H1 (cell line): ENCODE results near the gene PRPF6. TPM values are rescaled to one million over a fixed set of nuclear protein-coding genes. Genes with fewer than 3 reads are reported as not detected.

Source experiments
- CTCF ChIA-PET: fragments of 300-600 bp; sonication (Branson Sonifier 250); formaldehyde crosslinking; loops from one replicate; lab custom pipeline; 2021; ENCODE audit not compliant: partially characterized antibody; lab: Charles Lee
- POLR2A ChIA-PET: fragments of 300-600 bp; sonication (Branson Sonifier 250); formaldehyde crosslinking; loops from one replicate; lab custom pipeline; 2021; ENCODE audit warnings: inconsistent platforms; ENCODE audit not compliant: partially characterized antibody; lab: Charles Lee
- DNase-seq, 2 experiments: peaks; one replicate each; pipeline versions ENCODE4 v3.0.0 to v3.0.0-alpha.2; 2010 to 2022; ENCODE audit warnings: low spot score in 2 of 2, low read depth in 1 of 2, mixed read lengths in 1 of 2
- FAIRE-seq: peaks from 2 replicates; lab custom pipeline; 2011; peaks lifted over from hg19 to GRCh38; lab: Jason Lieb, UNC
- H2AFZ ChIP-seq: 2 replicates; pipeline ENCODE4 v1.8.1; 2012; ENCODE audit warnings: low read length, inconsistent platforms
- H2AK5ac ChIP-seq: 2 replicates; pipeline ENCODE4 v1.6.1; 2013; ENCODE audit warnings: low read depth, low read length
- H2BK120ac ChIP-seq: replicated peaks from 2 replicates; pipeline ENCODE3; 2013; ENCODE audit warnings: low read depth, low read length, inconsistent platforms
- H2BK12ac ChIP-seq: 2 replicates; pipeline ENCODE4 v1.6.1; 2013; ENCODE audit warnings: low read depth, low read length
- H2BK15ac ChIP-seq: 2 replicates; pipeline ENCODE4 v1.6.1; 2013; ENCODE audit warnings: low read length
- H2BK20ac ChIP-seq: 2 replicates; pipeline ENCODE4 v1.6.1; 2013; ENCODE audit warnings: low read length
- H2BK5ac ChIP-seq: 2 replicates; pipeline ENCODE4 v1.6.1; 2013; ENCODE audit warnings: low read depth, low read length
- H3K14ac ChIP-seq: 2 replicates; pipeline ENCODE4 v1.6.1; 2013; ENCODE audit warnings: inconsistent platforms; ENCODE audit not compliant: insufficient read length
- H3K18ac ChIP-seq: 2 replicates; pipeline ENCODE4 v1.6.1; 2013; ENCODE audit warnings: low read length; ENCODE audit errors: extremely low read depth
- H3K23ac ChIP-seq: 2 replicates; pipeline ENCODE4 v1.6.1; 2013; ENCODE audit warnings: inconsistent platforms; ENCODE audit not compliant: insufficient read length
- H3K23me2 ChIP-seq: 2 replicates; pipeline ENCODE4 v1.6.1; 2013; ENCODE audit warnings: low read depth, low read length
- H3K27ac ChIP-seq: 2 replicates; pipeline ENCODE4 v1.6.1; 2011; ENCODE audit warnings: low read depth, low read length, inconsistent platforms
- H3K27me3 ChIP-seq, 4 experiments: replicated peaks in 1 of 4; 1 replicate in 1 of 4; 2 replicates in 3 of 4; pipeline versions ENCODE4 v1.6.1 to v1.8.1; 2011 to 2013; ENCODE audit warnings: low read length in 3 of 4, mild to moderate bottlenecking in 3 of 4, inconsistent platforms in 2 of 4, mixed read lengths in 2 of 4, moderate library complexity in 1 of 4; ENCODE audit not compliant: control insufficient read depth in 3 of 4, insufficient read depth in 3 of 4; ENCODE audit errors: extremely low read depth in 1 of 4
- H3K36me3 ChIP-seq, 4 experiments: 2 replicates each; pipeline versions ENCODE4 v1.6.1 to v1.8.1; 2011 to 2013; ENCODE audit warnings: mild to moderate bottlenecking in 4 of 4, low read length in 3 of 4, moderate library complexity in 2 of 4, control low read depth in 1 of 4, inconsistent platforms in 1 of 4; ENCODE audit not compliant: insufficient read depth in 4 of 4, control insufficient read depth in 2 of 4
- H3K4ac ChIP-seq: replicated peaks from 2 replicates; pipeline ENCODE3; 2013; ENCODE audit warnings: low read length, low read depth, mixed read lengths, inconsistent platforms; ENCODE audit not compliant: insufficient read length
- H3K4me1 ChIP-seq, 4 experiments: replicated peaks in 1 of 4; 1 replicate in 1 of 4; 2 replicates in 3 of 4; pipeline versions ENCODE4 v1.6.1 to v1.8.1; 2011 to 2013; ENCODE audit warnings: low read length in 3 of 4, inconsistent platforms in 2 of 4, mixed read lengths in 1 of 4; ENCODE audit not compliant: insufficient read depth in 4 of 4, control insufficient read depth in 3 of 4
- H3K4me2 ChIP-seq, 2 experiments: 2 replicates each; pipeline versions ENCODE4 v1.6.1 to v1.8.1; 2011 to 2013; ENCODE audit warnings: low read depth in 2 of 2, low read length in 2 of 2, control low read depth in 1 of 2, inconsistent platforms in 1 of 2, mild to moderate bottlenecking in 1 of 2; ENCODE audit not compliant: insufficient read depth in 1 of 2
- H3K4me3 ChIP-seq, 4 experiments: fragments of 200-600, 300-600 bp in 1 of 4; sonication (generic), shearing (Covaris generic), sonication (Bioruptor Twin) in 1 of 4; 2 replicates each; pipeline versions ENCODE4 v1.5.1 to v1.8.1; 2011 to 2016; ENCODE audit warnings: low read length in 4 of 4, low read depth in 3 of 4, control low read depth in 2 of 4, inconsistent platforms in 2 of 4, mild to moderate bottlenecking in 2 of 4, mixed read lengths in 1 of 4, moderate library complexity in 1 of 4; ENCODE audit not compliant: insufficient read depth in 2 of 4; ENCODE audit errors: extremely low read depth in 1 of 4
- H3K56ac ChIP-seq: replicated peaks from 2 replicates; pipeline ENCODE3; 2013; ENCODE audit warnings: low read depth, mild to moderate bottlenecking, mixed read lengths, low read length, inconsistent platforms; ENCODE audit not compliant: insufficient read length
- H3K79me1 ChIP-seq: 2 replicates; pipeline ENCODE4 v1.6.1; 2013; ENCODE audit warnings: low read depth, low read length, control low read depth
- H3K79me2 ChIP-seq, 2 experiments: 2 replicates each; pipeline versions ENCODE4 v1.6.1 to v1.8.1; 2012 to 2013; ENCODE audit warnings: low read length in 2 of 2, mild to moderate bottlenecking in 2 of 2, inconsistent platforms in 1 of 2; ENCODE audit not compliant: insufficient read depth in 2 of 2, control insufficient read depth in 1 of 2
- H3K9ac ChIP-seq, 4 experiments: replicated peaks in 1 of 4; 1 replicate in 1 of 4; 2 replicates in 3 of 4; pipeline versions ENCODE4 v1.6.1 to v1.8.1; 2011 to 2013; ENCODE audit warnings: low read depth in 3 of 4, low read length in 3 of 4, control low read depth in 2 of 4, mild to moderate bottlenecking in 2 of 4, moderate library complexity in 2 of 4, inconsistent platforms in 1 of 4; ENCODE audit errors: extremely low read depth in 1 of 4
- H3K9me3 ChIP-seq, 2 experiments: 2 replicates each; pipeline versions ENCODE4 v1.6.1 to v1.8.1; 2012 to 2013; ENCODE audit warnings: mild to moderate bottlenecking in 2 of 2, moderate library complexity in 2 of 2, control low read depth in 1 of 2, inconsistent platforms in 1 of 2, low read depth in 1 of 2, low read length in 1 of 2, mixed read lengths in 1 of 2; ENCODE audit not compliant: insufficient read depth in 2 of 2
- H4K20me1 ChIP-seq, 2 experiments: replicated peaks in 1 of 2; 2 replicates each; pipeline versions ENCODE3 to v1.8.1; 2011 to 2013; ENCODE audit warnings: inconsistent platforms in 2 of 2, low read length in 2 of 2, mild to moderate bottlenecking in 1 of 2; ENCODE audit not compliant: insufficient read depth in 2 of 2, control insufficient read depth in 1 of 2
- H4K5ac ChIP-seq: 2 replicates; pipeline ENCODE4 v1.6.1; 2013; ENCODE audit warnings: low read length, low read depth, mixed read lengths, inconsistent platforms; ENCODE audit not compliant: insufficient read length
- H4K8ac ChIP-seq: 2 replicates; pipeline ENCODE4 v1.8.0; 2013; ENCODE audit warnings: mild to moderate bottlenecking, moderate library complexity, low read length, inconsistent platforms; ENCODE audit not compliant: insufficient read depth; ENCODE audit errors: extremely low read depth
- H4K91ac ChIP-seq: replicated peaks from 2 replicates; pipeline ENCODE3; 2013; ENCODE audit warnings: low read length, mixed read lengths, inconsistent platforms; ENCODE audit not compliant: insufficient read length
- BACH1 ChIP-seq: IDR thresholded peaks from 2 replicates; pipeline ENCODE4 v1.6.1; 2012; ENCODE audit warnings: low read length, improper control_type of control experiment
- HDAC6 ChIP-seq: IDR thresholded peaks from one replicate; pipeline ENCODE4 v1.7.1; 2012; ENCODE audit warnings: low read depth, mild to moderate bottlenecking, inconsistent platforms, low read length, moderate library complexity
- RFX5 ChIP-seq: IDR thresholded peaks from 2 replicates; pipeline ENCODE4 v1.6.1; 2011; ENCODE audit warnings: low read depth, low read length, improper control_type of control experiment, borderline replicate concordance
- SIN3A ChIP-seq, 2 experiments: IDR thresholded peaks in 1 of 2; conservative IDR thresholded peaks in 1 of 2; 2 replicates each; pipeline ENCODE4 v1.6.1; 2011 to 2012; ENCODE audit warnings: low read length in 2 of 2, improper control_type of control experiment in 1 of 2, low read depth in 1 of 2, mild to moderate bottlenecking in 1 of 2
- YY1 ChIP-seq: IDR thresholded peaks from 2 replicates; pipeline ENCODE4 v1.6.1; 2011; ENCODE audit warnings: low read depth, mild to moderate bottlenecking, low read length
- WGBS, 2 experiments: shearing (Covaris generic) in 1 of 2; methylation state at CpG; one replicate each; pipeline versions ENCODE4 v1.1.6 to v1.1.7; 2013 to 2015; ENCODE audit warnings: low lambda C conversion rate in 2 of 2, mixed read lengths in 2 of 2, inconsistent platforms in 1 of 2, low coverage in 1 of 2, missing lambda C conversion rate in 1 of 2; ENCODE audit not compliant: insufficient replicate concordance in 2 of 2, insufficient coverage in 1 of 2, insufficient read length in 1 of 2; ENCODE audit errors: extremely low coverage in 1 of 2, missing lambda C conversion rate in 1 of 2; 5-methylcytosine and 5-hydroxymethylcytosine counted together
- polyA plus RNA-seq, 7 experiments: library from polyadenylated mRNA; depleted of rRNA in 3 of 7; stranded (reverse) in 5 of 7; unstranded in 2 of 7; fragments of >200 nt in 5 of 7; fragments of 200-250 nt in 2 of 7; gene quantifications; 1 replicate in 5 of 7; 2 replicates in 1 of 7; 4 replicates in 1 of 7; pipeline versions ENCODE4 v1.2.1 to v1.2.3, GENCODE V29; 2011 to 2013; ENCODE audit warnings: missing spikeins in 2 of 7, mixed read lengths in 2 of 7
- total RNA-seq: library from RNA; stranded (reverse); fragmentation: NEBNext Ultra II Directional; extraction: Animal tissue kit (Norgen Biotek cat#: 25700); gene quantifications from 2 replicates; pipeline ENCODE4 v1.2.1, GENCODE V29; 2021

The PRPF6 gene
- total and polyA plus RNA-seq, 2 of the 8 experiments (the other 6 are each of a cell fraction or from before 2014, with no cell fraction given), result 27.9 to 76.9 TPM

- POLR2A ChIA-PET, result interaction anchor here (1.4 kb wide), 1 partner anchor 9 kb away, joined by 5 read pairs; no protein-coding TSS in a partner anchor
- Histone ChIP-seq H3K23ac (no peak overlapping the region), H2AFZ (no peak overlapping the region), H2BK12ac (no peak overlapping the region), H3K27me3 (no peaks in the 10 kb centered on the region), H4K91ac (no peak overlapping the region), H3K23me2 (no peaks in the 10 kb centered on the region), H2BK20ac (no peak overlapping the region), H2BK120ac (no peak overlapping the region), H4K5ac (no peak overlapping the region), H3K56ac (no peak overlapping the region), H2AK5ac (no peak overlapping the region), H3K4ac (no peak overlapping the region), H3K9me3 (no peaks in the 10 kb centered on the region), H2BK15ac (no peak overlapping the region), H3K4me1 (0 out of 7 replicates have a peak, but pooled peaks cover 0 to 2% (median 0%) of the 10 kb centered on the region in 4 experiments), H3K18ac (no peak overlapping the region), H3K27ac (no peak overlapping the region), H2BK5ac (no peak overlapping the region), H3K36me3 (peaks cover 17 to 60% (median 36%) of the 10 kb centered on the region in 4 experiments), H3K4me3 (no peak overlapping the region), H3K79me1 (peaks cover 7% of the 10 kb centered on the region), H3K79me2 (peaks cover 0 to under 1% of the 10 kb centered on the region in 2 experiments; a peak in 1 of 4 replicates), H4K8ac (no peak overlapping the region), H3K9ac (no peak overlapping the region), H3K4me2 (no peak overlapping the region), H3K14ac (no peak overlapping the region), H4K20me1 (peaks cover 8 to 11% of the 10 kb centered on the region in 2 experiments)
- no peak for FAIRE-seq
- no peak for DNase-seq
- CTCF ChIA-PET, result interaction anchor here (0.7 kb wide), 1 partner anchor 15 kb away, joined by 5 read pairs; no protein-coding TSS in a partner anchor
- TF ChIP-seq YY1 (no peak), BACH1 (no peak), RFX5 (no peak), HDAC6 (no peak), SIN3A (conservative IDR thresholded peaks at IDR 0.05 in 1 of 2, IDR thresholded peaks at IDR 0.05 in 1 of 2; ENCODE audit: low read depth in 1 of 2, low read length in 2 of 2) (no peak)
- 95% methylated on average over 10 of the region's 11 CpGs; no CpG with 5 or more reads in 1 of the 2 experiments for WGBS, 2 experiments
Measured at GRCh38 chr20:64001607-64002011, 20.7 kb downstream of the PRPF6 start.
